Skeletal muscle cell (primary cell): Measurements from ENCODE around the gene SDC4.
A peak's percentile ranks its signal among the peaks of the same experiment; 100 is the strongest.

Source experiments
- DNase-seq: peaks from one replicate; pipeline ENCODE4 v3.0.0-alpha.2; 2010; ENCODE audit warnings: low read depth
- H3K4me3 ChIP-seq: 2 replicates; pipeline ENCODE4 v1.5.1; 2011; ENCODE audit warnings: low read depth, mild to moderate bottlenecking, control low read depth, low read length, moderate library complexity

The SDC4 gene, protein sequence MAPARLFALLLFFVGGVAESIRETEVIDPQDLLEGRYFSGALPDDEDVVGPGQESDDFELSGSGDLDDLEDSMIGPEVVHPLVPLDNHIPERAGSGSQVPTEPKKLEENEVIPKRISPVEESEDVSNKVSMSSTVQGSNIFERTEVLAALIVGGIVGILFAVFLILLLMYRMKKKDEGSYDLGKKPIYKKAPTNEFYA

DNA sequence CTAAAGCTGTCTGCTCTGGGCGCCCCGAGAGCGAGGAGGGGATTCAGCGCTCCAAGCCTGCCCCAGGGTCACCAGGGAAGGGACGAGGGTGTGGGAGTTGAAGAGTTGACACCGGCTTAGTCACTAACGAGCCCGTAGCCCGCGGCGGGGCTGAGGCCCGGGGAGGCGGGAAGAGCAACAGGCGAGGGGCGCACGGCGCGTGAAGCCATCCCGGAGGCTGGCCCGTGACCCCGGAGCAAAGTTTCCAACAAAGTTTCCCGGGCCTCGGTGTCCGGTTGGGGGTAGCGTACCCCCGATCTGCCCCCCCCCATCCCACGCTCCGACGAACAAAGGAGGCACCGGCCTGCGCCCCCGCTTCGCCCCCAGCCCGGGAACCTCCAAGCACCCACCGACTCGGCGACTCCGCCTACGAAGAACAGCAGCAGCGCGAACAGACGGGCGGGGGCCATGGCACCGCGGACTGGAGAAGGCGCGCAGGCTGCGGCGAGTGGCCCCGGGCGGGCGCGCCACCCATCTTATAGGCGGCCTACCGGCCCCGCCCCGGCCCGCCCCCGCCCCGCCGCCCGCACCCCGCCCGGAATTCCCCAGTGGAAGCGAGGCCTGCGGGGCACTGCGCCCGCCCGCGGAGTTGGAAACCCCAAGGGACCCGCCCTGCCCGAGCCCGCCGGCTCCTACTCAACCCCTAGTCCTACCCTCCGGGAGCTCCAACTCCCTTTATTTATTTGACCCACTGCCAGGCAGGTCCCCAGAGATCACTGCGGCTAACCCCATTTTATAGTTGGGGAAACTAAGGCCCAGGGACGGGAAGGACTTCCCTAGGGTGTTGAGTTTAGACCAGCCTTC, at the start of gene SDC4:
Gene SDC4, minus strand, starts transcription at position 489 of the 843 bp plus-strand sequence. Its CDS starts 40 bp downstream, at position 449.
- peak within 1 kb of the TSS; percentile 88 for H3K4me3 ChIP-seq
- DNase-seq, result no peak

GRCh38 chr20:45395114-45395415, 46.8 kb upstream of the SDC4 start:
- DNase-seq, result no peak
- no peak overlapping the region for H3K4me3 ChIP-seq

DNA sequence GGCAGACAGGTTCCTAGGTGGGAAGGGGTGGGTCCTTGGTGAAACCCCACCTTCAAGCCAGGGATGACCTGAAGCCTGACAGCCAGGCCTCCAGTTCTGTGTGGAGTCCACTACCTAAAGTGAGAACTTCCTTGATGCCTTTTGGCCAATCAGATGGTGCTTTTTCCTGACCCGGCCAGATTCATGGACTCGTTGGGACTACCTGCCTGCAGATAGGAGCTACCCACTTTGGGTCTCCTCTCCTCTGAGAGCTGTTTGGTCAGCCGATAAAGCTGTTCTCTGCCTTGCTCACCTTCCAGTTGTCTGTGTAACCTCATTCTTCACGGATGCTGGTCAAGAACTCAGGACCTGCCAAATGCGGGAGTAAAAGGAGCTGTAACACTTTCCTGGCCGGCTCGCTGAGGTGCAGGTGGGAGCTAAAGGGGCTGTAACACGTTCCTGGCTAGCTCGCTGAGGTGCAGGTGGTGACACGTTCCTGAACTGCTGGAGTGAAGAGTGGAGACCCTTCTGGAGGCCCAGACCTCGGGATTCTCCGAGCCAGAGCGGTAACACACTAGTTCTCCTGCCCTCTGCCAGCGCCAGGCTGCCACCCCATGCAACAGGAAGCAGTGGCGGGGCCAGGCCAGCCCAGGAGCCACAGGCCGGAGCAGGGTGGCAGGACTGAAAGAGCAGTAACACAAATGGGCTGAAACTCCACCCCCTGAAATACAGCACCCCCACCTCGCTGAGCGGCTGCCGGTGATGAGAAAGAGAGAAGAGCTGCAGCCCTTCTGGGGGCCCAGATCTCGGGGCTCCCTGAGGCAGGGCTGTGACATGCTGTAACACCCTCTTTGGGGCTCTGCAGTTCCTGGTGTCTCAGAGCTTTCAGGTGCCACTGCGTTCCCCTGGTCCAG, 46.2 kb upstream of the SDC4 start:
- no peak for DNase-seq
- no peak overlapping the region for H3K4me3 ChIP-seq

- DNase-seq, result no peak
- H3K4me3 ChIP-seq, result no peak overlapping the region
These were observed 44.5 kb upstream of the SDC4 start for GRCh38 chr20:45392733-45393132.

GRCh38 chr20:45391559-45391958, 43.3 kb upstream of the SDC4 start:
- DNase-seq, result no peak
- H3K4me3 ChIP-seq, result no peak overlapping the region

GRCh38 chr20:45390931-45391330, 42.7 kb upstream of the SDC4 start:
- no peak overlapping the region for H3K4me3 ChIP-seq
- no peak for DNase-seq

DNA sequence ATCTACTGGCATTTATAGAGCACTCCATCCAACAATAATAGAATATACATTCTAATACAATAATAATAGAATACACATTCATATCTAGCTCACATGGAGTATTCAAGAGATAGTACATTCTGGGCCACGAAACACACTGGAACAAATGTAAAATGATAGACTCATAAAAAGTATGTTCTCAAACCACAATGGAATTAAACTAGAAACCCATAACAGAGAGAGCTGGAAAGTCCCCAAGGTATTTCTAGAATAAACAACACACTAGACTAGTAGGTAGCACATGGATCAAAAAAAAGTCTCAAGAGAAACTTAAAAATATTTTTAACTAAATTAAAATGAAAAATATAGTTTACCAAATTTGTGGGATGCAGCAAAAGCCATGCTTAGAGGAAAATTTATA, 39.0 kb upstream of the SDC4 start:
- DNase-seq, result no peak
- no peak overlapping the region for H3K4me3 ChIP-seq

DNA sequence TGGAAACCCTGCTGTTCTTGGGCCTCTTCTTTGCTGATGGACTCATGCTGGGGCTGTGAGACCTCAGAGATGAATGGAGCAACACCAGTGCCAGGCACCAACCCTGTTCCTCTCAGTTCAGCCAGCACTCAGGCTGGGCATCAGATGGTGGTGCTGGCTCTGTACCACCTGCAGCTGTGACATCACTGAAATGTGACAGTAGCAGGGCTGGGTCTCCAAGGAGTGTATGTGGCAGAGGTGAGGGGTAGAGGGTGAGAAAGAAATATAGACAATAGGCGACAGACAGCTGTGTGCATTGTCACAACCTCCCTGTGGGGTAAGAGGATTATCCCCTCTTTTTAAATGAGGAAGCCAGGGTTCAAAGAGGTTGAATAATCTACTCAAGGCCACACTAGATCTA, 30.0 kb upstream of the SDC4 start, which contains the start of gene TP53TG5:
Gene TP53TG5, minus strand, starts transcription at position 135 of the 400 bp plus-strand sequence. Its CDS starts 89 bp downstream, at position 46.
- H3K4me3 ChIP-seq, result no peak within 1 kb of the TSS
- no peak for DNase-seq

DNA sequence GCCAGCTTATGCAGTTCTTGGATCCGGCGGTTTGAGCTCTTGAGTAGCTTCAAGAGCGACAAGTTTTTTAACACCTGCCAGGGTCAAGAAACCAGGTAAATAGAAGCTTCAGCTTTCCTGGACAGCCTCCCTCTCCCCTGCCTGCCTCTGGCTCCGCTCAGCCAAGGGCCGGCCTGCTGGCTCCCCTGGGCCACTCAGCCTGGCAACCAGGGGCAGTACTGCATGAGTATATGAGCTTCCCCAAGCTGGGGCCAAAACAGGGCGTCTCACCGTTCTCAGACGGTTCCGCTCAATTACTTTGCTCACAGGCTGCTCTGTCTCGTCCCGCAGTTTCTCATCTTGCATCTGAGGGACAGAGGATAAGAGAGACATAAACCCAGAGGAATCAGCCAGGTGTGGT, 29.0 kb upstream of the SDC4 start:
- H3K4me3 ChIP-seq, result no peak overlapping the region
- DNase-seq, result no peak

DNA sequence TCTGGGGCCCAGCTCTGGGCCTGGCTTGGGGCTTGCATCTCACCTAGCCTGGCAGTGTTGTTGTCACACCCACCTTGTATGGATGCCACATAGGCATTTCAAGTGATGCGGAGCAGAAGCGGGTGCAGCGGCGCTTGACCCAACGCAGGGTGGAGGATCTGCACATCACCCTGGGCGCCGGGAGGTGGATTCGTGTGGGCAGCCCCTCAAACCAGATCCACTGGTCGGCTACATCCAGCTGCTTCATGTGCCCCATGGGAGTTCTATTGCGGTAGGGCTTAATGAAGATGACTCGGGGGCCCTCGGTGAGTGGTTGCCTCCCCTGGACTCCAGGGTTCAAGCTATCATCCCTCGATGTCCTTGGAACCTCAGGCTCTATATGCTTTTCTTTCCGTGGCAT, 26.7 kb upstream of the SDC4 start:
- DNase-seq, result no peak
- no peak overlapping the region for H3K4me3 ChIP-seq

- peak overlapping the region; percentile 46 for H3K4me3 ChIP-seq
- DNase-seq, result no peak
These were observed 25.9 kb upstream of the SDC4 start for GRCh38 chr20:45374101-45374467.

DNA sequence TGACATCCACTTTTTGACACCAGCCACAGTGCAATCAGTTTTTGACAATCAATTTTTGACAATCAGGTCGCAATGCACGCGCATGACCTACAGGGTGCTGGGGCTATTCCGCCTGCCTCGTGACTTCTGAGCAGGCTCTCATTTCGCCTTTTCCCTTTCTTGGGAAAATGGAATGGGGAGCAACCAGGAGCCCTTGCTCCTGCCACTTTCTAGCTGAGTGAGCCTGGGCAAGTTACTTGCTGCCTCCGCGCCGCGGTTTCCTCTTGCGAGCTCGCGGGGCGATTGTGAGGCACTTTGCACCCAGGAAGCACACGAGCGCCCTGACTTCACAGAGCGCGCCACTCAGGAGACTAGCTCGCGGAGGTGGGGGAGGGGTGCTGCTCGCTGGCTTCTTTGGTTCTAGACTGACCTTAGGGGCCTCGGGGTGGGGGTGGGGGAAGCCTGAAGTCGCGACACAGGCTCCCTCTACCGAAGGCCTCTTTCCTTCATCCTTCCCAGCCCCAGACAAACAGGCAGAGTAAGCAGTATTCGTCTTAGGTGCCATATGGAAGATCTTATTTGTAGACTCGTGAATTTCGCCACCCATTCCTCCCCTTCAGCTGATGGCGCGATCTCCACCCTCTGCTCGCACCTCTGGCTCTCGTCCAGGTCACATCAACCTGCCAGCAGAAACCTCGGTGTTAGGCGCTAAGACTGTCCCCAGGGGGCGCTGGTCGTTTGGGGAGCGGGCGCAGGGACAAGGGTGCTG, 25.3 kb upstream of the SDC4 start:
- peak overlapping the region; percentile 46 for H3K4me3 ChIP-seq
- no peak for DNase-seq

GRCh38 chr20:45372646-45373352, 24.6 kb upstream of the SDC4 start:
- DNase-seq, result no peak
- no peak overlapping the region for H3K4me3 ChIP-seq

- DNase-seq, result no peak
- H3K4me3 ChIP-seq, result no peak overlapping the region
These were observed 24.0 kb upstream of the SDC4 start for GRCh38 chr20:45372241-45372640.

DNA sequence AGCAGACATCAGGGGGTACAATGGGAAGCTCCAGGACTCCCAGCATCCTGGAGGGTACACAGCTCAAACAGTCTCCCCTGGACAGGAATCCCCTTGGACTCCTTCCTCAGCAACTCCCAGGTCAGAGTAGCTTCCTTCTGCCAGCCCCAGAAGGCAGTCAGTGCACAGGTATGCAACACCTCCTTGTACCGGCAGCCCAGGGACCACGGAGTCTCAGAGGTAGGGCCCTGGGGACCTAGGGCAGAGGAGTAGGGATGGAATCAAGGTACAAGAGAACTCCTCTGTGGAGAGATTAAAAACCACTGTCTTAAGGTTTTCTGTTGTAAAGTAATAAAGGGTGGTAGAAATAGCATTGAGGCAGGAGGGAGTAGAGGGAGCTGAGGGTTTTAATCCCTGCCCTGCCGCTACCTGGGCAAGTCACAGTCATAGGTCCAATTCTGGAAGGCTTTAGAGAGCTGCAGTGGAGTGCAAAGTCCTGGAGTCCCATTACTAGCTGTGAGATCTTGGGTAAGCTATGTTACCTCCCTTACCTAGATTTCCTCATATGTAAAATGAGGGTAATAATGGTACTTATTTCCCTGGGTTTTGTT, 22.4 kb upstream of the SDC4 start:
- no peak for DNase-seq
- no peak overlapping the region for H3K4me3 ChIP-seq

DNA sequence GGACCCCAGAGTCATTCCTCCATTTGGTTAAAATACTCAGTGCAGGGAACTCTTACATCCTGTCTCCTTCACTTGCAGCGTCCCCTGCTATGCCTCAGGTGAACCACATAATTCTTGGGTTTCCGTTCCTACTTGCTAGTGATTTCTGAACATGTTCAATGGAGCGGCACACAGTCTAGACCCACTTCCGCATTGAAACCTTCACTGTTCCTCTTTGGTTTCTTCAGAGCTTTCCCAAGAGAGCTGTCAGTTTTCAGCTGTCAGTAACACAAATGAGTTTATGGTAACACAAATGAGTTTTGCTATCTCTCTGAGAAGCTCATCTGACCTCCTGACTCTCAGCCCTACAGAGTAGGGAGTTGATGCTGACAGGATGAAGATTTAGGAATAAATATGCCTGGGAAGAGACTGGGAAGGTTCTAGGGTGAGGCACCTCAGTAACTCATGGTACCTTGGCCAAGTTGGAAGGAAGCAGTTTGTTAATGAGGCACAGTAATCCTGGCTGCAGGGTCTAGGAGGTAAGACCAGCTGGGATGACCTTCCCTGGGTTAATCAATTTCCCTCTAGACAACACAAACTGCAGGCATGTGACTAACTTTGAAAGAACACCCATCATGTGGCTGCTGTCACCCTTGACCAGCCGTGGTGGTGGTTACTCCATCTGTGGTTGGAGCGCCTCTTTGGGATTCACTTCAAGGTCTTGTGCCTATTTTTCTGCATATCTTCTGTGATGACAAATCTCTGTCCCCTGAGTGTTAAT, 20.2 kb upstream of the SDC4 start:
- no peak overlapping the region for H3K4me3 ChIP-seq
- DNase-seq, result no peak

DNA sequence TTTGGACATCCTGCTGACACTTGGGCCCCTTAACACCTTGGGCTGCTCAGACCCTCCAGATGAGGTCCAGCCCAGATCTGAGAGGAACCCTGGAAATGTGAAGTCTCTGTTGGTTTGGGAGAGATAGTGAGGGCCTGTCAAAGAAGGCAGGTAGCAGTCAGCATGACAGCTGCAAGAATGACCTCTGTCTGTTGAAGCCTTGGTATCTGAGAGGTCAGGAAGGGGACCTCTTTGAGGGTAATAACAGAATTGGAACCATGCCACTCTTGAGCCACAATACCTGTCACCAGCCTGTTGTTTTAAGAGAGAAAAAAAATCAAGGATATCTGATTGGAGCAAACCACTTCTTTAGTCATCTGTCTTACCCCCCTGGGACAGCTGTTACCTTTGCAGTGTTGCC, 18.9 kb upstream of the SDC4 start:
- H3K4me3 ChIP-seq, result no peak overlapping the region
- no peak for DNase-seq

DNA sequence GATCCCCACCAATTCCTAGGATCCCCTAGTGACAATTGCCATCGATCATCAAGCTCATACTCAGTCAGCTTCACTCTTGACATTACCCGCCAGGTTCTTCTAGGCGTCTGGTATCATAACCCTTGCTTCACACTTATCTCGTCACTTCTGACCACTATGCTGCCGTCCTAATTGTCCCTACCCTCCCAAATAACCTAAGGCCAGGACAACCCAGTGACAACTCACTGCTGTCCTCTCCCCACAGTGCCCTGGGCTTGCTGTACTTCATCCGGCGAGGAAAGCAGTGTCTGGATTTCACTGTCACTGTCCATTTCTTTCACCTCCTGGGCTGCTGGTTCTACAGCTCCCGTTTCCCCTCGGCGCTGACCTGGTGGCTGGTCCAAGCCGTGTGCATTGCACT, 18.4 kb upstream of the SDC4 start:
- no peak overlapping the region for H3K4me3 ChIP-seq
- DNase-seq, result no peak
